HepG2 (cell line): ENCODE measurements around the gene NAA16. TPM values are rescaled to one million over a fixed set of nuclear protein-coding genes. Genes with fewer than 3 reads are reported as not detected.

ENCODE experiments used
- ATAC-seq: fragments of 200-7000 bp; cut with Tn5 transposase; 3 replicates; pipeline ENCODE4 v1.9.1; 2020; ENCODE audit warnings: mild to moderate bottlenecking, moderate library complexity
- BruUV-seq: library from RNA; stranded (reverse); fragments of 400-500 nt; replicated peaks from 2 replicates; lab custom pipeline; 2021; lab: Mats Ljungman, UMichigan
- CTCF ChIA-PET: fragments of 300-600 bp; formaldehyde crosslinking; extraction: SDS; loops from one replicate; lab custom pipeline; 2021; ENCODE audit warnings: low total read pairs, inconsistent platforms, low intra/inter-chr PET ratio; lab: Yijun Ruan, JAX
- POLR2A ChIA-PET: fragments of 350-600 bp; sonication (Branson Sonifier 250); formaldehyde crosslinking; loops from one replicate; lab custom pipeline; 2020; ENCODE audit warnings: antibody characterized with exemption, inconsistent platforms; lab: Yijun Ruan, JAX
- DNase-seq: peaks from one replicate; pipeline ENCODE4 v3.0.0-alpha.2; 2015; ENCODE audit warnings: low spot score
- FAIRE-seq: peaks from 3 replicates; lab custom pipeline; 2011; peaks lifted over from hg19 to GRCh38; lab: Jason Lieb, UNC
- H2AFZ ChIP-seq: one replicate; pipeline ENCODE4 v1.6.1; 2011; ENCODE audit warnings: low read length, inconsistent platforms
- H3K27ac ChIP-seq: fragments of 300-600 bp; 3 replicates; pipeline ENCODE4 v1.8.0; 2011; ENCODE audit warnings: mixed run types, mild to moderate bottlenecking, mixed read lengths, low read length, inconsistent platforms; ENCODE audit not compliant: insufficient read depth; ENCODE audit errors: extremely low read length
- H3K27me3 ChIP-seq, 2 experiments: fragments of 200-600 bp in 1 of 2; 2 replicates in 1 of 2; 3 replicates in 1 of 2; pipeline versions ENCODE4 v1.6.0 to v1.8.0; 2011; ENCODE audit warnings: low read length in 2 of 2, mild to moderate bottlenecking in 2 of 2, moderate library complexity in 2 of 2, inconsistent platforms in 1 of 2; ENCODE audit not compliant: insufficient read depth in 2 of 2, control insufficient read depth in 1 of 2
- H3K36me3 ChIP-seq, 2 experiments: fragments of 200-600 bp in 1 of 2; replicated peaks in 1 of 2; 2 replicates in 1 of 2; 3 replicates in 1 of 2; pipeline versions ENCODE4 v1.5.1 to v1.8.0; 2011; ENCODE audit warnings: low read length in 2 of 2, inconsistent platforms in 1 of 2; ENCODE audit not compliant: insufficient read depth in 2 of 2, control insufficient read depth in 1 of 2
- H3K4me1 ChIP-seq: 2 replicates; pipeline ENCODE4 v1.5.1; 2012; ENCODE audit warnings: low read length, inconsistent platforms; ENCODE audit not compliant: insufficient read depth
- H3K4me2 ChIP-seq: 2 replicates; pipeline ENCODE4 v1.6.0; 2011; ENCODE audit warnings: low read depth, low read length, inconsistent platforms
- H3K4me3 ChIP-seq, 3 experiments: fragments of 200-600 bp in 1 of 3; sonication (generic), shearing (Covaris generic) in 1 of 3; replicated peaks in 1 of 3; 2 replicates each; pipeline ENCODE4 v1.5.1; 2011 to 2016; ENCODE audit warnings: low read length in 3 of 3, inconsistent platforms in 2 of 3, low read depth in 2 of 3, mild to moderate bottlenecking in 2 of 3, control low read depth in 1 of 3, mixed read lengths in 1 of 3; ENCODE audit not compliant: insufficient read depth in 1 of 3
- H3K79me2 ChIP-seq: one replicate; pipeline ENCODE4 v1.6.1; 2011; ENCODE audit warnings: low read length, inconsistent platforms; ENCODE audit not compliant: insufficient read depth
- H3K9ac ChIP-seq: 2 replicates; pipeline ENCODE4 v1.6.0; 2011; ENCODE audit warnings: mild to moderate bottlenecking, low read depth, low read length, inconsistent platforms; ENCODE audit not compliant: insufficient read depth
- H3K9me3 ChIP-seq: 2 replicates; pipeline ENCODE4 v1.5.1; 2012; ENCODE audit warnings: mild to moderate bottlenecking, low read length
- H4K20me1 ChIP-seq: 2 replicates; pipeline ENCODE4 v1.6.0; 2011; ENCODE audit warnings: inconsistent platforms, mild to moderate bottlenecking, low read length, moderate library complexity; ENCODE audit not compliant: insufficient read depth
- ATAD3A ChIP-seq: sonication (generic); formaldehyde crosslinking; IDR thresholded peaks from 2 replicates; pipeline ENCODE4 v1.4.0; 2020; ENCODE audit warnings: missing genetic modification reagents
- CBX1 ChIP-seq: IDR thresholded peaks from one replicate; pipeline ENCODE4 v1.6.1; 2016; ENCODE audit warnings: antibody characterized with exemption, low read depth
- GPN1 ChIP-seq: sonication (generic); formaldehyde crosslinking; IDR thresholded peaks from 2 replicates; pipeline ENCODE4 v1.5.1; 2020; ENCODE audit warnings: missing genetic modification reagents, borderline replicate concordance
- HNRNPLL ChIP-seq: fragments of 200-400 bp; formaldehyde crosslinking; IDR thresholded peaks from 2 replicates; pipeline ENCODE4 v1.6.1; 2017; ENCODE audit warnings: mild to moderate bottlenecking, low read depth, low read length; ENCODE audit not compliant: poor library complexity, severe bottlenecking
- KAT7 ChIP-seq: IDR thresholded peaks from 2 replicates; pipeline ENCODE4 v1.6.1; 2018; ENCODE audit warnings: borderline replicate concordance, missing compliant biosample characterization
- KLF11 ChIP-seq: IDR thresholded peaks from 2 replicates; pipeline ENCODE4 v1.6.1; 2016; ENCODE audit warnings: missing compliant biosample characterization
- NFYB ChIP-seq: sonication (generic); formaldehyde crosslinking; IDR thresholded peaks from 2 replicates; pipeline ENCODE4 v1.4.0; 2020; ENCODE audit warnings: missing genetic modification reagents
- RARG ChIP-seq: sonication (generic); formaldehyde crosslinking; IDR thresholded peaks from 2 replicates; pipeline ENCODE4 v1.4.0; 2020; ENCODE audit warnings: low read depth, mild to moderate bottlenecking, missing genetic modification reagents
- RNF2 ChIP-seq: fragments of 450-650 bp; conservative IDR thresholded peaks from 2 replicates; pipeline ENCODE4 v1.6.1; 2016; ENCODE audit warnings: low read depth
- SIX4 ChIP-seq: sonication (generic); formaldehyde crosslinking; IDR thresholded peaks from 2 replicates; pipeline ENCODE4 v1.4.0; 2020; ENCODE audit warnings: missing genetic modification reagents
- ZFX ChIP-seq: sonication (generic); formaldehyde crosslinking; IDR thresholded peaks from 2 replicates; pipeline ENCODE4 v1.4.0; 2020; ENCODE audit warnings: mild to moderate bottlenecking, low read depth, missing genetic modification reagents, moderate library complexity
- ZNF256 ChIP-seq: sonication (generic); formaldehyde crosslinking; conservative IDR thresholded peaks from 2 replicates; pipeline ENCODE4 v1.4.0; 2020; ENCODE audit warnings: missing genetic modification reagents
- WGBS: methylation state at CpG from one replicate; pipeline ENCODE4 v1.1.6; 2017; ENCODE audit warnings: low lambda C conversion rate; 5-methylcytosine and 5-hydroxymethylcytosine counted together
- in situ Hi-C: cut with HindIII; loops from 2 replicates; pipeline ENCODE4 v1.10.0; 2017; ENCODE audit warnings: low pct_unique_long_range_greater_than_20kb; ENCODE audit not compliant: extremely low pct_ligation_motif_present
- intact Hi-C: fragments of 100-400 bp; cut with micrococcal nuclease; formaldehyde crosslinking; loops from one replicate; pipeline ENCODE4 v1.10.0; 2022; ENCODE audit not compliant: unreplicated experiment
- polyA plus RNA-seq, 8 experiments: library from polyadenylated mRNA; depleted of rRNA in 3 of 8; stranded (reverse) in 7 of 8; unstranded in 1 of 8; fragments of >200 nt; fragmentation: Illumina TruSeq in 4 of 8; extraction: Trizol in 4 of 8; gene quantifications; 2 replicates each; pipeline versions ENCODE4 v1.2.1 to v1.2.3, GENCODE V29; 2011 to 2016; ENCODE audit warnings: low read depth in 4 of 8, missing spikeins in 1 of 8, mixed read lengths in 1 of 8; ENCODE audit not compliant: insufficient read depth in 1 of 8
- total RNA-seq, 5 experiments: library from RNA; depleted of rRNA; stranded (reverse); fragments of >200 nt; fragmentation: Illumina TruSeq; extraction: Trizol; gene quantifications; 2 replicates each; pipeline ENCODE4 v1.2.3, GENCODE V29; 2016; ENCODE audit warnings: low read depth in 1 of 5
- TF ChIP-seq, protein P1 (sequence below), 2 experiments: sonication (generic) in 1 of 2; formaldehyde crosslinking in 1 of 2; IDR thresholded peaks; 2 replicates each; pipeline versions ENCODE4 v1.4.0 to v1.6.1; 2016 to 2020; ENCODE audit warnings: borderline replicate concordance in 1 of 2, low read depth in 1 of 2, mild to moderate bottlenecking in 1 of 2, missing genetic modification reagents in 1 of 2
- TF ChIP-seq, protein P2 (sequence below): sonication (generic); formaldehyde crosslinking; IDR thresholded peaks from 2 replicates; pipeline ENCODE4 v1.8.1; 2023; ENCODE audit warnings: missing genetic modification reagents, mild to moderate bottlenecking, borderline replicate concordance
- TF ChIP-seq, protein P3 (sequence below): IDR thresholded peaks from 2 replicates; pipeline ENCODE4 v1.6.1; 2016; ENCODE audit warnings: low read depth

The NAA16 gene
- total and polyA plus RNA-seq, 2 of the 13 experiments (the other 11 are each of a cell fraction or from before 2014, with no cell fraction given): 9.2 to 15.1 TPM

DNA sequence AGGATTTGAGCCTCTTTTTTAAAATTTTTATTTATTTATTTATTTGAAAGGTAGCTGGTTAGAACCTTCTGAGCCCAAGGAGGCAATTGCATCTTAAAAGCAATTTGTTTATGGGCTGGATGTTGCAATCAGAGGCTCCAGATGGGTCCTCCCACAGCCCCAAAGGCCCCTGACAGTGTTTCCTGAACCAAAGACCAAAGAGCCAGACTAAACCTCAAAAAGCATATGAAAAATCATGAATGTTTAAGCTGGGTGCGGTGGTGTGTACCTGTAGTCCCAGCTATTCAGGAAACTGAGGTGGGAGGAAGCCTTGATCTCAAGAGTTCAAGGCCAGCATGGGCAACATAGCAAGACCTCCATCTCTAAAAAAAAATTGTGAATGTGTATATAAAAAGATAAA lies 78.5 kb downstream of the NAA16 start:
- ChIA-PET CTCF (no interaction called here), POLR2A (no interaction called here)
- no peak for DNase-seq
- no peaks in the 10 kb centered on the region for H3K4me1 ChIP-seq
- BruUV-seq: no TSS peak
- intact Hi-C loops: no loop called here
- H2AFZ ChIP-seq: no peak overlapping the region
- ATAC-seq: no peak
- in situ Hi-C loops: no loop called here
- FAIRE-seq: no peak
- H3K4me3 ChIP-seq: no peak overlapping the region
- no peak overlapping the region for H3K4me2 ChIP-seq
- no peak overlapping the region for H3K9ac ChIP-seq
- H3K79me2 ChIP-seq: no peaks in the 10 kb centered on the region
- H3K27me3 ChIP-seq: peaks cover 0 to under 1% of the 10 kb centered on the region in 2 experiments; a peak in 1 of 5 replicates
- no peak overlapping the region for H3K27ac ChIP-seq
- WGBS: 5% methylated on average over 1 of the region's 1 CpG
- TF ChIP-seq, protein P1, sequence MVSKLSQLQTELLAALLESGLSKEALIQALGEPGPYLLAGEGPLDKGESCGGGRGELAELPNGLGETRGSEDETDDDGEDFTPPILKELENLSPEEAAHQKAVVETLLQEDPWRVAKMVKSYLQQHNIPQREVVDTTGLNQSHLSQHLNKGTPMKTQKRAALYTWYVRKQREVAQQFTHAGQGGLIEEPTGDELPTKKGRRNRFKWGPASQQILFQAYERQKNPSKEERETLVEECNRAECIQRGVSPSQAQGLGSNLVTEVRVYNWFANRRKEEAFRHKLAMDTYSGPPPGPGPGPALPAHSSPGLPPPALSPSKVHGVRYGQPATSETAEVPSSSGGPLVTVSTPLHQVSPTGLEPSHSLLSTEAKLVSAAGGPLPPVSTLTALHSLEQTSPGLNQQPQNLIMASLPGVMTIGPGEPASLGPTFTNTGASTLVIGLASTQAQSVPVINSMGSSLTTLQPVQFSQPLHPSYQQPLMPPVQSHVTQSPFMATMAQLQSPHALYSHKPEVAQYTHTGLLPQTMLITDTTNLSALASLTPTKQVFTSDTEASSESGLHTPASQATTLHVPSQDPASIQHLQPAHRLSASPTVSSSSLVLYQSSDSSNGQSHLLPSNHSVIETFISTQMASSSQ (IDR thresholded peaks at IDR 0.05; ENCODE audit: low read depth): no peak
- TF ChIP-seq, protein P1 (CRISPR knock-in tag; IDR thresholded peaks at IDR 0.05; ENCODE audit: borderline replicate concordance): no peak
- TF ChIP-seq, protein P2, sequence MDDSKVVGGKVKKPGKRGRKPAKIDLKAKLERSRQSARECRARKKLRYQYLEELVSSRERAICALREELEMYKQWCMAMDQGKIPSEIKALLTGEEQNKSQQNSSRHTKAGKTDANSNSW (CRISPR knock-in tag): no peak
- TF ChIP-seq RARG (CRISPR knock-in tag): no peak
- no peak for TF ChIP-seq SIX4 (CRISPR knock-in tag)
- no peak for TF ChIP-seq ZNF256
- no peak for TF ChIP-seq ATAD3A
- no peak for TF ChIP-seq KAT7
- no peak for TF ChIP-seq GPN1
- TF ChIP-seq, protein P3, sequence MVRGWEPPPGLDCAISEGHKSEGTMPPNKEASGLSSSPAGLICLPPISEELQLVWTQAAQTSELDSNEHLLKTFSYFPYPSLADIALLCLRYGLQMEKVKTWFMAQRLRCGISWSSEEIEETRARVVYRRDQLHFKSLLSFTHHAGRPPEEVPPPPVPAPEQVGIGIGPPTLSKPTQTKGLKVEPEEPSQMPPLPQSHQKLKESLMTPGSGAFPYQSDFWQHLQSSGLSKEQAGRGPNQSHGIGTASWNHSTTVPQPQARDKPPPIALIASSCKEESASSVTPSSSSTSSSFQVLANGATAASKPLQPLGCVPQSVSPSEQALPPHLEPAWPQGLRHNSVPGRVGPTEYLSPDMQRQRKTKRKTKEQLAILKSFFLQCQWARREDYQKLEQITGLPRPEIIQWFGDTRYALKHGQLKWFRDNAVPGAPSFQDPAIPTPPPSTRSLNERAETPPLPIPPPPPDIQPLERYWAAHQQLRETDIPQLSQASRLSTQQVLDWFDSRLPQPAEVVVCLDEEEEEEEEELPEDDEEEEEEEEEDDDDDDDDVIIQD: no peak
- TF ChIP-seq KLF11 (CRISPR knock-in tag): no peak
- TF ChIP-seq RNF2: no peak
- no peak for TF ChIP-seq CBX1
- TF ChIP-seq NFYB (CRISPR knock-in tag): no peak
- no peak for TF ChIP-seq HNRNPLL
- TF ChIP-seq ZFX (CRISPR knock-in tag): no peak
- H4K20me1 ChIP-seq: no peaks in the 10 kb centered on the region
- H3K9me3 ChIP-seq: no peaks in the 10 kb centered on the region
- no peaks in the 10 kb centered on the region for H3K36me3 ChIP-seq
